SK-N-SH treated with all-trans-retinoic acid at 6 μM for 48 hours (cell line): ENCODE results near the gene EML4.

Experiments
- ATAC-seq: fragments of 200-7000 bp; cut with Tn5 transposase; 3 replicates; pipeline ENCODE4 v1.9.1; 2020; ENCODE audit warnings: mild to moderate bottlenecking, moderate library complexity
- BACH2 ChIP-seq: fragments of 250-450 bp; sonication (Bioruptor Pico); IDR thresholded peaks from 2 replicates; pipeline ENCODE4 v1.9.0; 2021; ENCODE audit warnings: mild to moderate bottlenecking, borderline replicate concordance
- ESRRG ChIP-seq: fragments of 250-450 bp; sonication (Bioruptor Pico); IDR thresholded peaks from 2 replicates; pipeline ENCODE4 v1.6.1; 2021; ENCODE audit warnings: mild to moderate bottlenecking
- GLIS3 ChIP-seq: fragments of 250-450 bp; sonication (Bioruptor Pico); IDR thresholded peaks from 2 replicates; pipeline ENCODE4 v1.5.0; 2020; ENCODE audit warnings: mild to moderate bottlenecking, moderate library complexity
- ISL1 ChIP-seq: fragments of 250-450 bp; sonication (Bioruptor Pico); IDR thresholded peaks from 2 replicates; pipeline ENCODE4 v2.1.2; 2022; ENCODE audit warnings: mild to moderate bottlenecking, moderate library complexity
- POU6F1 ChIP-seq: fragments of 250-450 bp; sonication (Bioruptor Pico); IDR thresholded peaks from 2 replicates; pipeline ENCODE4 v1.8.0; 2021; ENCODE audit warnings: low read depth, mild to moderate bottlenecking, moderate library complexity, borderline replicate concordance
- SNAI2 ChIP-seq: fragments of 250-450 bp; sonication (Bioruptor Pico); IDR thresholded peaks from 2 replicates; pipeline ENCODE4 v1.5.0; 2020; ENCODE audit warnings: mild to moderate bottlenecking, moderate library complexity
- TOX ChIP-seq: fragments of 250-450 bp; sonication (Bioruptor Pico); IDR thresholded peaks from 2 replicates; pipeline ENCODE4 v1.8.0; 2021; ENCODE audit warnings: mild to moderate bottlenecking, moderate library complexity, borderline replicate concordance
- ZC3H10 ChIP-seq: fragments of 250-450 bp; sonication (Bioruptor Pico); IDR thresholded peaks from 2 replicates; pipeline ENCODE4 v1.5.1; 2021; ENCODE audit warnings: mild to moderate bottlenecking, moderate library complexity
- ZFP3 ChIP-seq: fragments of 250-450 bp; sonication (Bioruptor Pico); IDR thresholded peaks from 2 replicates; pipeline ENCODE4 v1.5.0; 2020; ENCODE audit warnings: mild to moderate bottlenecking, moderate library complexity
- ZNF565 ChIP-seq: fragments of 450-650 bp; formaldehyde crosslinking; conservative IDR thresholded peaks from 2 replicates; pipeline ENCODE4 v1.5.0; 2020; ENCODE audit warnings: low read depth, mild to moderate bottlenecking, moderate library complexity
- ZNF70 ChIP-seq: fragments of 450-650 bp; formaldehyde crosslinking; IDR thresholded peaks from 2 replicates; pipeline ENCODE4 v1.5.0; 2020; ENCODE audit warnings: mild to moderate bottlenecking, moderate library complexity
- ZNF8 ChIP-seq: fragments of 450-650 bp; formaldehyde crosslinking; IDR thresholded peaks from 2 replicates; pipeline ENCODE4 v1.5.0; 2020; ENCODE audit warnings: mild to moderate bottlenecking, moderate library complexity
- TF ChIP-seq, protein P1 (sequence below): fragments of 250-450 bp; sonication (Bioruptor Pico); IDR thresholded peaks from 2 replicates; pipeline ENCODE4 v1.5.1; 2020; ENCODE audit warnings: low read depth, mild to moderate bottlenecking, moderate library complexity
- TF ChIP-seq, protein P2 (sequence below): fragments of 250-450 bp; sonication (Bioruptor Pico); IDR thresholded peaks from 2 replicates; pipeline ENCODE4 v1.8.0; 2020; ENCODE audit warnings: mild to moderate bottlenecking, moderate library complexity, borderline replicate concordance
- TF ChIP-seq, protein P3 (sequence below): fragments of 250-450 bp; sonication (Bioruptor Pico); IDR thresholded peaks from 2 replicates; pipeline ENCODE4 v1.5.0; 2020; ENCODE audit warnings: mild to moderate bottlenecking, moderate library complexity

The EML4 gene

DNA sequence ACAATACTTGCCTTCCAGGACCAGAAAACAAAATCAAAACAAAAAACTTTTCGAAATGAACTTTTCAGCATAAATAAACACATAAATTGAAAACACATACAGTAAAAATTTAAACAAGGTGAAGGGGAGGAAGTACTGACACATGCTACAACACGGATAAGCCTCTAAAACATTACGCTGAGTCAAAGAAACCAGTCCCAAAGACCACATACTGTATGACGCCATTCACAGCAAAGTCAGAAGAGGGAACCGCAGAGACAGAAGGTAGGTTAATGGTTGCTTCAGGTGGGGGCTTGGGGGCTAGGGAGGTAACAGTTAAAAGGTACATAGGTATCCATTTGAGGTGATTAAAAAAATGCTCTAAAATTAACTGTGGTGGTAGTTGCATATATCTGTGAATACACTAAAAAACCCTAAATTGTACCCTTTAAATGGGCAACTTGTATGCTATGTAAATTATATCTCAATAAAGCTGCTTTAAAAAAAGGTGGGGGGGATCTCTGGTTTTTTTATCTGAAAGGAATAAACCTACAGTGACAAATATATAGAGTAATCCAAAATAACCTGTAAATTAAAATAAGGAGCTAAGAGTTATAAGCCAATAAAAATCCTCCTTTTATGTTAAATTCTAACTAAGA, 184.8 kb downstream of the EML4 start (continued):
- TF ChIP-seq POU6F1: no peak
- TF ChIP-seq, all 23 proteins: peak for 0

DNA sequence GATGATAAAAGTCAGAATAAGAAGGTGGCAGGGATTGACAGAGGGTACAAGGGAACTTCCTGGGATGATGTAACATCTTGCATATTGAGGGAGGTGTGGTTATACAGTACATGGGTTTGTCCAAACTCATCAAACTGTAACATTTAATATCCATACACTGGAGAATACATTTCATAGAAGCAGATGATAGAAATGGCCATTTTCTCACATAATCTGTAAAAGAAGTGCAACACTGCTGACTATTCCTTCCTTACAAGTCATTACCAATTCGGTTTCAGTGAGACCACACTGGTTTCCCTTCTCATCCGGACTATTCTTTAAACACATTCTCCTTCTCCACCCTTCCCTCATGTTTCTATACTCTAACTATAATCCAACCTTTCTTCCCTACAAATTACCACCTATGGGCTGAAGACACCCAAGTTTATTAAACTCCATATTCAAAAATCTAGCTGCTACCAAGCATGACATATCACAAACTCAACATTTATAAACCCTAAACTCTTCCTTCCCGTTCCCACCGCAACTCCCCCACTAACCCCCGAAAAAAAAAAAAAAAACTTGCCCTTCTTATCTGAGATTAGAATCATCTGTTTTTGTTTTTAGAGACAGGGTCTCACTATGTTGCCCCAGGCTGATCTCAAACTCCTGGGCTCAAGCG, 190.3 kb downstream of the EML4 start:
- ATAC-seq: no peak
- TF ChIP-seq ZNF70 (CRISPR knock-in tag): no peak
- no peak for TF ChIP-seq ZC3H10 (CRISPR knock-in tag)
- no peak for TF ChIP-seq ISL1 (CRISPR knock-in tag)
- TF ChIP-seq, protein P1, sequence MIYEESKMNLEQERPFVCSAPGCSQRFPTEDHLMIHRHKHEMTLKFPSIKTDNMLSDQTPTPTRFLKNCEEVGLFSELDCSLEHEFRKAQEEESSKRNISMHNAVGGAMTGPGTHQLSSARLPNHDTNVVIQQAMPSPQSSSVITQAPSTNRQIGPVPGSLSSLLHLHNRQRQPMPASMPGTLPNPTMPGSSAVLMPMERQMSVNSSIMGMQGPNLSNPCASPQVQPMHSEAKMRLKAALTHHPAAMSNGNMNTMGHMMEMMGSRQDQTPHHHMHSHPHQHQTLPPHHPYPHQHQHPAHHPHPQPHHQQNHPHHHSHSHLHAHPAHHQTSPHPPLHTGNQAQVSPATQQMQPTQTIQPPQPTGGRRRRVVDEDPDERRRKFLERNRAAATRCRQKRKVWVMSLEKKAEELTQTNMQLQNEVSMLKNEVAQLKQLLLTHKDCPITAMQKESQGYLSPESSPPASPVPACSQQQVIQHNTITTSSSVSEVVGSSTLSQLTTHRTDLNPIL (CRISPR knock-in tag): no peak
- TF ChIP-seq ZFP3 (CRISPR knock-in tag): no peak
- no peak for TF ChIP-seq GLIS3 (CRISPR knock-in tag)
- no peak for TF ChIP-seq SNAI2 (CRISPR knock-in tag)
- TF ChIP-seq, protein P2, sequence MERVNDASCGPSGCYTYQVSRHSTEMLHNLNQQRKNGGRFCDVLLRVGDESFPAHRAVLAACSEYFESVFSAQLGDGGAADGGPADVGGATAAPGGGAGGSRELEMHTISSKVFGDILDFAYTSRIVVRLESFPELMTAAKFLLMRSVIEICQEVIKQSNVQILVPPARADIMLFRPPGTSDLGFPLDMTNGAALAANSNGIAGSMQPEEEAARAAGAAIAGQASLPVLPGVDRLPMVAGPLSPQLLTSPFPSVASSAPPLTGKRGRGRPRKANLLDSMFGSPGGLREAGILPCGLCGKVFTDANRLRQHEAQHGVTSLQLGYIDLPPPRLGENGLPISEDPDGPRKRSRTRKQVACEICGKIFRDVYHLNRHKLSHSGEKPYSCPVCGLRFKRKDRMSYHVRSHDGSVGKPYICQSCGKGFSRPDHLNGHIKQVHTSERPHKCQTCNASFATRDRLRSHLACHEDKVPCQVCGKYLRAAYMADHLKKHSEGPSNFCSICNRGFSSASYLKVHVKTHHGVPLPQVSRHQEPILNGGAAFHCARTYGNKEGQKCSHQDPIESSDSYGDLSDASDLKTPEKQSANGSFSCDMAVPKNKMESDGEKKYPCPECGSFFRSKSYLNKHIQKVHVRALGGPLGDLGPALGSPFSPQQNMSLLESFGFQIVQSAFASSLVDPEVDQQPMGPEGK: no peak
- no peak for TF ChIP-seq ESRRG (CRISPR knock-in tag)
- no peak for TF ChIP-seq ZNF565
- no peak for TF ChIP-seq ZNF8 (CRISPR knock-in tag)
- no peak for TF ChIP-seq POU6F1
- TF ChIP-seq BACH2 (CRISPR knock-in tag): no peak
- TF ChIP-seq, protein P3, sequence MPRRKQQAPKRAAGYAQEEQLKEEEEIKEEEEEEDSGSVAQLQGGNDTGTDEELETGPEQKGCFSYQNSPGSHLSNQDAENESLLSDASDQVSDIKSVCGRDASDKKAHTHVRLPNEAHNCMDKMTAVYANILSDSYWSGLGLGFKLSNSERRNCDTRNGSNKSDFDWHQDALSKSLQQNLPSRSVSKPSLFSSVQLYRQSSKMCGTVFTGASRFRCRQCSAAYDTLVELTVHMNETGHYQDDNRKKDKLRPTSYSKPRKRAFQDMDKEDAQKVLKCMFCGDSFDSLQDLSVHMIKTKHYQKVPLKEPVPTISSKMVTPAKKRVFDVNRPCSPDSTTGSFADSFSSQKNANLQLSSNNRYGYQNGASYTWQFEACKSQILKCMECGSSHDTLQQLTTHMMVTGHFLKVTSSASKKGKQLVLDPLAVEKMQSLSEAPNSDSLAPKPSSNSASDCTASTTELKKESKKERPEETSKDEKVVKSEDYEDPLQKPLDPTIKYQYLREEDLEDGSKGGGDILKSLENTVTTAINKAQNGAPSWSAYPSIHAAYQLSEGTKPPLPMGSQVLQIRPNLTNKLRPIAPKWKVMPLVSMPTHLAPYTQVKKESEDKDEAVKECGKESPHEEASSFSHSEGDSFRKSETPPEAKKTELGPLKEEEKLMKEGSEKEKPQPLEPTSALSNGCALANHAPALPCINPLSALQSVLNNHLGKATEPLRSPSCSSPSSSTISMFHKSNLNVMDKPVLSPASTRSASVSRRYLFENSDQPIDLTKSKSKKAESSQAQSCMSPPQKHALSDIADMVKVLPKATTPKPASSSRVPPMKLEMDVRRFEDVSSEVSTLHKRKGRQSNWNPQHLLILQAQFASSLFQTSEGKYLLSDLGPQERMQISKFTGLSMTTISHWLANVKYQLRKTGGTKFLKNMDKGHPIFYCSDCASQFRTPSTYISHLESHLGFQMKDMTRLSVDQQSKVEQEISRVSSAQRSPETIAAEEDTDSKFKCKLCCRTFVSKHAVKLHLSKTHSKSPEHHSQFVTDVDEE: no peak

GRCh38 chr2:42359965-42360483, 190.9 kb downstream of the EML4 start:
- TF ChIP-seq TOX (CRISPR knock-in tag): no peak
- ATAC-seq: no peak

DNA sequence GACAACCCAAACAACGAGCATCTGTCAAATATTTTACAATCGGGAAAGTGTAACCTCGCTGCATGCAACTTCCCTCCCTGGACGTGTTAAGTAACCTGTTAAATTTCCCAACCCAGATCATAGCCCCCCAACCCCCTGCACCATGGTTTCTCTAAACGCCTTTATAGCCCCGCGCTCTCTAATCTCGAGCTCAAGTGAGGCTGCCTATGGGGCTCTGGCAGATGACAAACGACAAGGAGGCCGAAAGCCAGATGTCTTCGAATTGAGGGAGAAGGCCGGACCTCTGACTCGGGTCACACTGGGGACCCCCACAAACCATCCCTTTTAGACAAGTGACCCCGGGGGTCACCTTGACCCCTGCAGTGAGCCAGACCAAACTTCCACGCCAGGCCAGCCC, 191.3 kb downstream of the EML4 start:
- no peak for TF ChIP-seq ZC3H10 (CRISPR knock-in tag)
- no peak for TF ChIP-seq ESRRG (CRISPR knock-in tag)
- TF ChIP-seq ZNF70 (CRISPR knock-in tag): 0 out of 2 replicates have a peak, but pooled peaks have one; percentile 22
- ATAC-seq: peak; percentile 6; the same call in 1 of the 3 replicates
